H9 (cell line): Measurements from ENCODE around the gene OR5K2. TPM values are rescaled to one million over a fixed set of nuclear protein-coding genes. Genes with fewer than 3 reads are reported as not detected.

Experiments used
- DNase-seq: peaks from one replicate; pipeline ENCODE4 v3.0.0-alpha.2; 2017
- H2AFZ ChIP-seq: one replicate; pipeline ENCODE4 v1.6.1; 2013; ENCODE audit warnings: mild to moderate bottlenecking, low read length, control low read depth, moderate library complexity
- H2AK5ac ChIP-seq: 2 replicates; pipeline ENCODE4 v1.6.1; 2013; ENCODE audit warnings: low read length, control low read depth, mixed read lengths; ENCODE audit not compliant: insufficient read length
- H2BK120ac ChIP-seq: one replicate; pipeline ENCODE4 v1.6.1; 2013; ENCODE audit warnings: low read depth, mild to moderate bottlenecking, low read length, control low read depth, inconsistent platforms; ENCODE audit not compliant: poor library complexity, severe bottlenecking
- H2BK12ac ChIP-seq: 2 replicates; pipeline ENCODE4 v1.6.1; 2013; ENCODE audit warnings: low read length, control low read depth, mixed read lengths, low read depth; ENCODE audit not compliant: insufficient read length
- H2BK15ac ChIP-seq: 2 replicates; pipeline ENCODE4 v1.6.1; 2013; ENCODE audit warnings: low read depth, low read length, control low read depth
- H2BK20ac ChIP-seq: one replicate; pipeline ENCODE4 v1.6.1; 2013; ENCODE audit warnings: low read depth, mild to moderate bottlenecking, low read length, control low read depth, inconsistent platforms; ENCODE audit not compliant: poor library complexity, severe bottlenecking
- H2BK5ac ChIP-seq: 2 replicates; pipeline ENCODE4 v1.6.1; 2013; ENCODE audit warnings: low read length, control low read depth, mixed read lengths; ENCODE audit not compliant: insufficient read length
- H3K14ac ChIP-seq: 2 replicates; pipeline ENCODE4 v1.6.1; 2013; ENCODE audit warnings: low read length, control low read depth; ENCODE audit not compliant: insufficient read depth
- H3K18ac ChIP-seq: 2 replicates; pipeline ENCODE4 v1.6.1; 2013; ENCODE audit warnings: low read depth, mild to moderate bottlenecking, mixed read lengths, low read length, control low read depth; ENCODE audit not compliant: insufficient read length
- H3K23ac ChIP-seq: 2 replicates; pipeline ENCODE4 v1.6.1; 2013; ENCODE audit warnings: low read length, control low read depth, mixed read lengths, low read depth; ENCODE audit not compliant: insufficient read length
- H3K23me2 ChIP-seq: 2 replicates; pipeline ENCODE4 v1.6.1; 2013; ENCODE audit warnings: low read depth, mild to moderate bottlenecking, mixed read lengths, low read length, control low read depth; ENCODE audit not compliant: insufficient read length, poor library complexity, severe bottlenecking
- H3K27ac ChIP-seq: 2 replicates; pipeline ENCODE4 v1.5.1; 2013; ENCODE audit warnings: low read length, control low read depth, mixed read lengths, low read depth; ENCODE audit not compliant: insufficient read length
- H3K27me3 ChIP-seq: 2 replicates; pipeline ENCODE4 v1.6.1; 2013; ENCODE audit warnings: low read length, control low read depth, inconsistent platforms; ENCODE audit not compliant: insufficient read depth
- H3K4ac ChIP-seq: 2 replicates; pipeline ENCODE4 v1.6.1; 2013; ENCODE audit warnings: low read depth, mild to moderate bottlenecking, control low read depth, inconsistent platforms, low read length, moderate library complexity
- H3K4me1 ChIP-seq: 2 replicates; pipeline ENCODE4 v1.6.1; 2013; ENCODE audit warnings: low read length, control low read depth, inconsistent platforms; ENCODE audit not compliant: insufficient read depth
- H3K4me2 ChIP-seq: 2 replicates; pipeline ENCODE4 v1.6.1; 2013; ENCODE audit warnings: low read length, control low read depth, mixed read lengths; ENCODE audit not compliant: insufficient read length, insufficient read depth
- H3K56ac ChIP-seq: 2 replicates; pipeline ENCODE4 v1.6.1; 2013; ENCODE audit warnings: low read depth, mild to moderate bottlenecking, mixed read lengths, low read length, control low read depth; ENCODE audit not compliant: insufficient read length
- H3K79me1 ChIP-seq: 2 replicates; pipeline ENCODE4 v1.6.1; 2013; ENCODE audit warnings: low read depth, mild to moderate bottlenecking, moderate library complexity, low read length, control low read depth, inconsistent platforms; ENCODE audit not compliant: insufficient read depth, poor library complexity, severe bottlenecking
- H3K79me2 ChIP-seq: 2 replicates; pipeline ENCODE4 v1.6.1; 2013; ENCODE audit warnings: low read length, control low read depth, inconsistent platforms; ENCODE audit not compliant: insufficient read depth
- H3K9ac ChIP-seq: 2 replicates; pipeline ENCODE4 v1.6.1; 2013; ENCODE audit warnings: low read length, control low read depth, mixed read lengths; ENCODE audit not compliant: insufficient read length; ENCODE audit errors: extremely low read depth
- H3K9me3 ChIP-seq: one replicate; pipeline ENCODE4 v1.6.1; 2013; ENCODE audit warnings: low read depth, low read length, inconsistent platforms; ENCODE audit not compliant: control insufficient read depth
- H3T11ph ChIP-seq: one replicate; pipeline ENCODE4 v1.6.1; 2013; ENCODE audit warnings: mild to moderate bottlenecking, low read length, control low read depth, inconsistent platforms
- H4K20me1 ChIP-seq: one replicate; pipeline ENCODE4 v1.6.1; 2013; ENCODE audit not compliant: control insufficient read depth, insufficient read length, insufficient read depth
- H4K5ac ChIP-seq: 2 replicates; pipeline ENCODE4 v1.6.1; 2013; ENCODE audit warnings: low read depth, mild to moderate bottlenecking, mixed read lengths, low read length, control low read depth; ENCODE audit not compliant: insufficient read length
- H4K8ac ChIP-seq: replicated peaks from 2 replicates; pipeline ENCODE4 v1.6.1; 2013; ENCODE audit warnings: low read length, control low read depth, mixed read lengths, low read depth; ENCODE audit not compliant: insufficient read length
- H4K91ac ChIP-seq: 2 replicates; pipeline ENCODE4 v1.6.1; 2013; ENCODE audit warnings: low read depth, mild to moderate bottlenecking, moderate library complexity, mixed read lengths, low read length, control low read depth; ENCODE audit not compliant: insufficient read length
- H3K27ac Mint-ChIP-seq, 3 experiments: 2 replicates in 2 of 3; 3 replicates in 1 of 3; pipeline ENCODE4 v1.8.0; 2020 to 2021; ENCODE audit warnings: mixed read lengths in 3 of 3, mild to moderate bottlenecking in 1 of 3, moderate library complexity in 1 of 3
- H3K27me3 Mint-ChIP-seq: 2 replicates; pipeline ENCODE4 v1.8.0; 2021; ENCODE audit warnings: low read depth, mild to moderate bottlenecking, moderate library complexity, mixed read lengths
- H3K36me3 Mint-ChIP-seq, 3 experiments: 2 replicates in 2 of 3; 3 replicates in 1 of 3; pipeline ENCODE4 v1.8.0; 2020 to 2021; ENCODE audit warnings: low read depth in 3 of 3, mixed read lengths in 3 of 3; ENCODE audit not compliant: insufficient read depth in 1 of 3
- H3K4me1 Mint-ChIP-seq, 2 experiments: 2 replicates each; pipeline ENCODE4 v1.8.0; 2020; ENCODE audit warnings: mixed read lengths in 2 of 2
- H3K4me3 Mint-ChIP-seq, 2 experiments: 2 replicates in 1 of 2; 3 replicates in 1 of 2; pipeline ENCODE4 v1.8.0; 2020 to 2021; ENCODE audit warnings: mild to moderate bottlenecking in 2 of 2, mixed read lengths in 2 of 2, moderate library complexity in 1 of 2
- H3K9me3 Mint-ChIP-seq, 2 experiments: 2 replicates in 1 of 2; 3 replicates in 1 of 2; pipeline ENCODE4 v1.8.0; 2020; ENCODE audit warnings: mild to moderate bottlenecking in 2 of 2, mixed read lengths in 2 of 2, moderate library complexity in 1 of 2
- CTCF ChIP-seq: fragments of 200-600 bp; sonication (generic); conservative IDR thresholded peaks from 3 replicates; pipeline ENCODE4 v1.8.0; 2021; ENCODE audit warnings: antibody characterized with exemption, mild to moderate bottlenecking
- WGBS: extraction: QIAGEN DNeasy Blood & Tissue Kit; methylation state at CpG from one replicate; pipeline ENCODE4 v1.1.7; 2013; ENCODE audit warnings: missing lambda C conversion rate, low lambda C conversion rate, mixed read lengths; ENCODE audit not compliant: insufficient read length; ENCODE audit errors: extremely low coverage; 5-methylcytosine and 5-hydroxymethylcytosine counted together
- total RNA-seq: library from RNA; stranded (reverse); gene quantifications from 2 replicates; pipeline ENCODE4 v1.2.1, GENCODE V29; 2021

The OR5K2 gene
- total RNA-seq, 1 experiment from 2014 or later = not detected

GRCh38 chr3:98483626-98484025 lies 13.9 kb upstream of the OR5K2 start:
- H3K27me3 ChIP-seq = no peaks in the 10 kb centered on the region
- H3K27ac ChIP-seq = no peak overlapping the region
- no peak for DNase-seq
- Mint-ChIP-seq H3K4me1 (peaks cover 0 to 2% of the 10 kb centered on the region in 2 experiments; a peak in 1 of 4 replicates), H3K9me3 (peaks cover 19 to 25% of the 10 kb centered on the region in 2 experiments), H3K4me3 (no peak overlapping the region), H3K27ac (no peak overlapping the region), H3K36me3 (no peaks in the 10 kb centered on the region; a peak in 2 of 7 replicates), H3K27me3 (no peaks in the 10 kb centered on the region)
- no peak overlapping the region for H3K18ac ChIP-seq
- H3K56ac ChIP-seq = no peak overlapping the region
- H3K4me1 ChIP-seq = no peaks in the 10 kb centered on the region
- no peaks in the 10 kb centered on the region for H3K23me2 ChIP-seq
- no peaks in the 10 kb centered on the region for H4K20me1 ChIP-seq
- no peak overlapping the region for H2BK5ac ChIP-seq
- H3K4me2 ChIP-seq = no peak overlapping the region
- no peak overlapping the region for H4K8ac ChIP-seq
- H2AK5ac ChIP-seq = no peak overlapping the region
- H3K4ac ChIP-seq = no peak overlapping the region
- H2BK15ac ChIP-seq = no peak overlapping the region
- H2BK120ac ChIP-seq = no peak overlapping the region
- H4K91ac ChIP-seq = no peak overlapping the region
- no peak overlapping the region for H3K23ac ChIP-seq
- WGBS = no CpG with 5 or more reads among the region's 3 CpGs
- H3K79me1 ChIP-seq = no peaks in the 10 kb centered on the region
- no peaks in the 10 kb centered on the region for H3K9me3 ChIP-seq
- H3K79me2 ChIP-seq = no peaks in the 10 kb centered on the region
- no peak overlapping the region for H2BK12ac ChIP-seq
- H4K5ac ChIP-seq = no peak overlapping the region
- H3K9ac ChIP-seq = no peak overlapping the region
- no peak overlapping the region for H3T11ph ChIP-seq
- no peak overlapping the region for H2AFZ ChIP-seq
- H2BK20ac ChIP-seq = no peak overlapping the region
- no peak overlapping the region for H3K14ac ChIP-seq
- no peak for TF ChIP-seq CTCF
